ENCODE data around the gene MR1.

The MR1 gene

GRCh38 chr1:181033799-181034451 is at the start of gene MR1:
TSS of gene MR1 (plus strand) at chr1:181033983. CDS start at chr1:181034008, 25 bp downstream.
- peak; percentile 96 to 97 for DNase-seq

DNA sequence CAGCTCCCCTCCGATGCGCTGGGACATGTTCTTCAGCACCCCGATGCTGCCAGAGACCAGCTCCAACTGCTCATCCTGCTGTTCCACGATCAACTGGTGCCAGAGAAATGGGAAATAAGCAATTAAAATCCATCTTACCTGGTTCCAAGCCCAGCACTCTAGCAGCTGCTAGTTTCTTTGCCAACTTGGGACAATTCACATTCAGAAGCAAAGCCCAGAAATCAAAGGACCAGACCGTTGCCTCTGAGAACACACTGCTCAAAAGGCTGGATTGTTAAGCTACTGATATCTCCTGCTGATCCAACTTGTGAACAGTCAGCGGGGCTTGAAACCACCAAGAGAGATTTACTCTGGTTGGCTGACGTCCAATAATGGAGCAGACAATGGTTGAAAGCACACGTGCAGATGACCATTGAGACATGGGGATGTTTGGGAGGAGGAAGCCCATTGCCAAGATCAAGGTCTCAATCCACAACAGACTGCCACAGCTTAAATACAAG is 45.5 kb upstream of the MR1 start:
- DNase-seq: no peak

- no peak for DNase-seq
These were observed 39.5 kb upstream of the MR1 start for GRCh38 chr1:180994262-180994661.

DNA sequence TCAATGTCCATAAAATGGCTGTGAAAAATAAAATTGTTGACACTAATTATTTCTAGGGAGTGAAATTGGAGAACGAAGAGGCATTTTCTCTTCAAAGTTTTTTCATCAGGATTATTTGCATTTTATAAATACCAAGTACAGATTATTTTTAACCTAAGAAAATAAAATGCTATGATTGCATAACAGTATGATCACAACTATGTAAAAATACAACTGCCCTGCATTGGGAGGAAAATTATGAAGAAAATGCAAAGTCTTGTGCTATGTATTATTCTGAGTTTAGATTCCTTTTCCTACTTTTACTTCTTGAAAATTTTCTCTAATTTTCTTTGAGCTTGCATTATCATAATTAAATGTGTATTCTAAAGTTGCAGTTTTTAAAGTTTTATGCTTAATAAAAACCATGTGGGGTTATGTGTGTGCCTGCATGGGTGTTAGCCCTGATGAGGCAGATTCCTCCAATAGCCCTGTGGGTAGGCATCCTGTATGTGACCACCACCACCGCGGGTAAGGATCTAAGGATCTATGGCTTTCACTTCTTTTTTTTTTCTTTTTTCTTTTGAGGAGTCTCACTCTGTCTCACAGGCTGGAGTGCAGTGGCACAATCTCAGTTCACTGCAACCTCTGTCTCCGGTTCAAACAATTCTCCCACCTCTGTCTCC is 35.8 kb upstream of the MR1 start:
- DNase-seq: no peak

GRCh38 chr1:181001091-181001780 is 32.5 kb upstream of the MR1 start:
- DNase-seq: no peak

- no peak for DNase-seq
These were observed 31.1 kb upstream of the MR1 start for GRCh38 chr1:181002582-181003172.

- DNase-seq: no peak
These were observed 23.0 kb upstream of the MR1 start for GRCh38 chr1:181010789-181011188.

DNA sequence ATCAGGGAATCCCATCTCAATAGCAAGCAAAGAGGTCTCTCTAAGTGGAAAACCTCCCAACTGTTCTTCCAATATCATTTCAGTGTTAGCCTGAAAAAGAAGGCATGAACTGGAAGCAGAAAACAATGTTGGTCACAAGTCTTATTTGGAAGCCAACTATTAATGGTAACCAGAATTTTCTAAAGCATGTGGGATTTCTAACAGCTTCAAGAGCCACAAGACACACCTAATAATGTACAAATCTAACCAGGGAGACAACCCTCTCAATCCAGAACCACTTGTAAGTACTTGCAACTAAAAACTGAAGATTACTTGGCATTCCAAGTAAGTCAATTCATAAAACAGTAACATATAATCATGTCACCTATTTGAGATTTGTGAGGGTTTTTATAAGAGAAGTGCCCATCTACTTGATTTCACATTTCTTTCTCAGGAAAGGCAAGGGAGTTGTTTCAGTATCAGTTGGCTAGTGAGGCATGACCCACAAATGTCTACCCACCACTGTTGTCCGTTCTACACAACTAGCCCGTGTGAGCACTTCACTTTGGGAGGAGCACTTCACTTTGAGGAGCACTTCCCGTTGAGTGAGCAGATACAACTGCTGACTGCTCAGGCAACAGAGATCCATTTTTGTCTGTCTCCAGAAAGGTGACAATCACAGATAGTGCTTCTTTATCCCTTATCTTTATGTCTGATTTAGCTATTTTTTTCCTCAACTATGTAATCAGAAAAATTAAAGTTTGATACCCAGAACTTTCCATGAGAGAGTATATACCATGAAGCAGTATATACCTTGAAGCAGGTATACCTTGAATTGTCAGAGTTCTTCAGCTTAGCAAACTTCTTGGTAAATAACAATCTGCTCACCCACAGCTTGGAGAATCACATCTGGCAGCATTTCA is 22.2 kb upstream of the MR1 start:
- DNase-seq: no peak

DNA sequence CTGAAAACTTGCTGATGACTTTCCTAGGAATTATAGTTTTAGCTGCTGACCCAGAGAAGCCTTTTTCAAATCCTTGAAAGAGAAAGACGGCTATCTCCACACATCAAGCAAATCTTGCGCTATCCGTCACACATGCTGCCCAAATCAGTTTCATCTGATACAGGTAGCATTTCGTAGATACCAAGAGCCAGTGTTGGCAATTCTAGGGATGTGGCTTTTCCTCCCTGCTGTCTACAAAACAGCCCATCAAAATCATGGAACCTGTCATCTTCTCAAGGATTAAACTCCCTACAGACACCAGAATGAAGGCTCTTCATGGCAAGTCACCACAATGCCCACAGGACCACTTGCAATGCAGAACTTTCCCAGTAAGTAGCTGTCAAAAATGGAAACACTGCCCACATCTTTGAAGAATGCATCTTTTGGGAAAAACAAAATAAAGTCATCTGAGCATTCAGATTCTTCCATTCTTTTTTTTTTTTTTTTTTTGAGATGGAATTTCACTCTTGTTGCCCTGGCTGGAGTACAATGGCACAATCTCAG is 21.5 kb upstream of the MR1 start:
- no peak for DNase-seq

DNA sequence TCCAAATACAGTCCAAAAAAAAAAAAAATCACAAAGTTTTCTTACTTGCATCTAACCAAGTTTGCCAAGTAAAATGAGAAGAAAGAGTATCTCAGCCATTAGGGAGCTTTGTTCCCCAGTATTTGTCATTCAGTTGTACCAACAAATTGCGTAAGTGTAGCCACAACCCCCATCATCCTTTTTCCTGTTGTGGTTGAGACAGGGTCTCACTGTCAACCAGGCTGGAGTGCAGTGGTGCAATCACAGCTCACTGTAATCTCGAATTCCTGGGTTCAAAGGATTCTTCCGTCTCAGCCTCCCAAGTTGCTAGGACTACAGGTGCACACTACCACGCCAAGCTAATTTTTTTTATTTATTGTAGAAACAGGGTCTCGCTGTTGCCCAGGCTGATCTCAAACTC is 20.6 kb upstream of the MR1 start:
- peak in 1 of 2 experiments; percentile 14 for DNase-seq

DNA sequence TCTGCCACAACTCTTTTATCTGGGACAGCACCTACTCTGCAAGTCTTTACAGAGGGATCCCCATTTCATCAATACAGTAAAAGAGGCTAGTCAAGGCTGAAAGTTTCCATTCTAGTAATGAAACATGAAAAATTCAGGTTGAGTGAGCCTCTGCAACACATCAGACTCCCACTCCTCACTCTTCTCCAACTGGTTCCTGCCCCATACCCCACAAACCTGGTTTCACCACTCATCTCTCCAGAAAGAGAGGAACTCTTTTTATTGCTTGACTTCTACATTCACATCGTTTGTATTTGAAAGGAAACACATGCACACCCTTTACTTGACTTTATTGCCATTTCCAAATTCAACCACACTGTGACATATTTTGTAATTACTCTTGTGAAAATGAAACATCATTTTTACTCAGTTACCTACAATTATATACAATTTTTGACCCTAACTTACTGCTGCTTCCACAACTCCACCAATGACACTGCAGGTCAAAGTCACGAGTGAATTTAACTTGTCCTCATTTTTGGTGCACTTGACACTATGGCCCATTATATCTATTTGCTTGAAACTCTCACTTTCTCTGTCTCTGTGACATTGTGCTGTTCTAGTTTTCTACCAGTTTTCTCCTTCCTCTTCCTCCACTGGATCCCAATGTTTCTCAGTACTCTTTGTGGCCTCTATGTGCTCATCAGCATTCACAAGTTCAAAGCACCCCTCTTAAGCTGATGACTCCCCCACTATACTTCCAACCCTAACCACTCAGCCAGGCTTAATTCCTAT is 19.1 kb upstream of the MR1 start:
- DNase-seq: no peak

DNA sequence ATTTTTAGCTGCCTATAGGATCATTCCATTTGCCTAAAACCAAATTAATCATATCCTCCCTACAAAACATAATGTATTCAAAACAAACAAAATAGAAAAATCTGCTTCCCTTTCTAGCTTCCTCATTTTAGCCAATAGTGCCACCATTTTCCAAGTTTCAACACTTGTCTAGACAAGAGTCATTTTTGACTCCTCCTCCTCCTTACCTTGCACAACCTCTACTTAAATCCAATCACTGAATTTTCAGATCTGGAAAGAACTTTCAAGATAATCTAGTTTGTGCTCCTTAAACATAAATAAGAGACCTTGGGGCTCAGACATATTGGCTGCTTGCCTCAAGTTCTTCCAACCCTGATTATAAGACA is 18.6 kb upstream of the MR1 start:
- DNase-seq: peak; percentile 64 to 69

- DNase-seq: no peak
These were observed 17.2 kb upstream of the MR1 start for GRCh38 chr1:181016563-181016962.

DNA sequence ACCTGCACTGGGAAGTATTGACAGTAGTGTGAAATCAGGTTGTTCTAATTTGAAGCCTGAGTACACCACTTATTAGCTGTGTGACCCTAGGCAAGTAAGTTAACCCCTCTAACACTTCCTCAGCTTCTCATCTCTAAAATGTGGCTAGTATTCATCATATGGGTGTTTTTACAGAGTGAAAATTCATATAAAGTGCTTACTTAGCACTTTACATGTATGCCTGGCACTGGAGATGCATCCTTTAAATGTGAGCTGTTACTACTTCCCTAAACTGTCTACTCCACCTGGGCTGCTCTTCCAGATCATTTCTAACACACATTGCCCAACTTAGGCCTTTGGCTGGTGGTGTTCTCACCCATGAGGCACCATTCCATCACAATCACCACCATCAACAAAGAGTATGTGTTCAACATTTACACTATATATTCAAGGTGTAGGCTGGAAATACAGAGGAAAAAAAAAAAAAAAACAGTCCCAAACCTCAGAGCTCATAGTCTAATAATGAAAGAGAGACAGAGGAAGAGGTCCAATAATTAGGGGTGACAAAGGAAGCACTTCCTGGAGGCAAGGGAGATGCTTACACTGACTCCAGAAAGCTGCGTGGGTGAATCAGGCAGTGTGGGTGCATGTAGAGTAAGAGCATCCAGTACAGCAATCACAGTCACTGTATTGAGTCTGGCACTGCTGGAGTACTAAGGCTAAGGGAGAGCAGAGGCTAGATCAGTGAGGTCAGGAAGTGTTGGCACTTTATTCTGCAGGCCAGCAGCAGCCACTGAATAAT is 14.7 kb upstream of the MR1 start:
- no peak for DNase-seq

DNA sequence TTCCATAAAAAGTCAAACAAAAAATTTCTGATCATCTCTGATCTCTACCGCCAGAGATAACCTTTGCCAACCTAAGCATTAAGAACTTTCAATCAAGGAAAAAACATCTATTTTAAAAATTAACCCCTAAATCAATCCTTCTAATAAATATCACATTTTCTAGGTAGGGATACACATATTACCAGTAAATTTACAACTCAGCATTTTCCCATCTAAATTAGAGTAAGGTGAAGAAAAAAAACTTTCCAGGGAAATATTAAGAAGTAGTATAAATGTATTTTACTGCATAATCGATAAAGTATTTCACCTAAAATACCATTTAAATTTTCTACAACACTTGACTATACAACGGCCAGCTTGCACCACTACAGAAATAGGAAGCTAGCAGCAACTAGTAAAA is 12.6 kb upstream of the MR1 start:
- no peak for DNase-seq

DNA sequence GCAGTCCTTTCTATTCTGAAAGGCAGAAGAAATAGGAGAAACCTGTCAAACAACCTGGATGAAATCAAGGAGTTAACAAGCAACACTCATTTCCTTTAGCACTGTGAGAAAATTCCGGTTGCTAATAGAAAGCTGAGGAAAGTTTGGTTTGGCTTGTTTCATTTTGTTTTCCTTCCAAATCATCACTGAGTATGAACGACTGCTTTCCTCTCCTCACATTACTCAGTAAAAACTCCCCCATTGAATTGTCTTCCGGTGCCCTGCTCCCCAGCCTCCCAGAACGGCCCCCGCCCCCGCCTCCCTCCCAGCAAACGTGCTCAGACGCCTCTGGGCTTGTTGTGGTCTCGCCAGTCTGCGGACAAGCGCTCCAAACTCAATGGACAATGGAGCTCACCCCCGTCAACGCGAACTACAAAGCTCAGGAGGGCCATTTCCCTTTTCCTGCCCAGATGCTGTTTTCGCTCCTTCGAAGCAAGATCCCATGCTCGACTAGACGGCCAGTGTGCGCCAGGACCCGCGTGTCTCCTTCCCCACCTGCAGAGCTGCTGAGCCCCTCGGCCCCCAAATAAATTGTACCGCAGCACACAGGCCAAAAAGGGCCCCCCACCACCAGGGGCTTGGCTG is 11.9 kb upstream of the MR1 start:
- DNase-seq: peak; percentile 64 to 69

- DNase-seq: no peak
These were observed 10.3 kb upstream of the MR1 start for GRCh38 chr1:181023265-181024057.

- no peak for DNase-seq
These were observed 5.6 kb upstream of the MR1 start for GRCh38 chr1:181028196-181028595.

DNA sequence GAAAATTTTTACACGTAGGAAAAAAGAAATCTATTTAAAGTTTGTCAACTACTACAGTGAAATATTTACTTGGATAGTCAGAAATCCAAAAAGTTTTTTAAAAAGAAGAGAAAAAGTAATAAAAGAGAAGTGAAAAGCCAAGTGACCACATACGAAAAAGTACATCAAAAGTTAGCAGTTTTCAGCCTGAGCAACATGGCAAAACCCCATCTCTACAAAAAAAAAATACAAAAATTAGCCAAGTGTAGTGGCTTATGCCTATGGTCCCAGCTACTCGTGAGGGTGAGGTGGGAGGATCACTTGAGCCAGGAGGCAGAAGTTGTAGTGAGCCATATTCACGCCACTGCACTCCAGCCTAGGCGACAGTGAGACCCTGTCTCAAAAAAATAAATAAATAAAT is 5.2 kb upstream of the MR1 start:
- no peak for DNase-seq

Data from Kasumi-1 (cell line).